Neural cell (in vitro differentiated cells): ENCODE results near the gene PPM1N.

Experiments
- CTCF ChIP-seq: fragments of 450-650 bp; IDR thresholded peaks from 2 replicates; pipeline ENCODE4 v1.5.1; 2014; ENCODE audit warnings: antibody characterized with exemption, mild to moderate bottlenecking, moderate library complexity; ENCODE audit not compliant: poor library complexity, severe bottlenecking
- EP300 ChIP-seq: fragments of 450-650 bp; conservative IDR thresholded peaks from 2 replicates; pipeline ENCODE4 v1.6.1; 2014; ENCODE audit warnings: antibody characterized with exemption, mild to moderate bottlenecking, moderate library complexity; ENCODE audit not compliant: poor library complexity, severe bottlenecking
- EZH2 ChIP-seq: fragments of 200-600, 300-800 bp; shearing (Covaris generic), sonication (generic); IDR thresholded peaks from 2 replicates; pipeline ENCODE4 v1.6.1; 2014; ENCODE audit warnings: antibody characterized with exemption, low read length, borderline replicate concordance, mild to moderate bottlenecking; ENCODE audit not compliant: insufficient read depth, poor library complexity, severe bottlenecking
- MXI1 ChIP-seq: fragments of 450-650 bp; conservative IDR thresholded peaks from 2 replicates; pipeline ENCODE4 v1.6.1; 2014; ENCODE audit warnings: antibody characterized with exemption, mild to moderate bottlenecking; ENCODE audit not compliant: poor library complexity, severe bottlenecking
- POLR2AphosphoS5 ChIP-seq: IDR thresholded peaks from 2 replicates; pipeline ENCODE4 v1.6.1; 2012
- RAD21 ChIP-seq: fragments of 450-650 bp; conservative IDR thresholded peaks from 2 replicates; pipeline ENCODE4 v1.6.1; 2014; ENCODE audit warnings: antibody characterized with exemption, mild to moderate bottlenecking, moderate library complexity
- REST ChIP-seq: IDR thresholded peaks from 2 replicates; pipeline ENCODE4 v1.6.1; 2012; ENCODE audit warnings: borderline replicate concordance
- SMC3 ChIP-seq: fragments of 450-650 bp; conservative IDR thresholded peaks from 2 replicates; pipeline ENCODE4 v1.6.1; 2014; ENCODE audit warnings: antibody characterized with exemption, mild to moderate bottlenecking, moderate library complexity; ENCODE audit not compliant: poor library complexity
- TAF1 ChIP-seq: IDR thresholded peaks from 2 replicates; pipeline ENCODE4 v1.6.1; 2012; ENCODE audit warnings: low read depth

- TF ChIP-seq EP300: no peak
- TF ChIP-seq CTCF: peak; percentile 72
- no peak for TF ChIP-seq TAF1
- no peak for TF ChIP-seq EZH2
- peak; percentile 34 for TF ChIP-seq RAD21
- no peak for TF ChIP-seq MXI1
- TF ChIP-seq REST: no peak
- TF ChIP-seq POLR2AphosphoS5: no peak
- TF ChIP-seq SMC3: peak; percentile 30
Observed at GRCh38 chr19:45485305-45486077, 12.8 kb upstream of the PPM1N start.
